Breast epithelium (tissue), 4 donors: Measurements from ENCODE around the gene CPA3. TPM values are rescaled to one million over a fixed set of nuclear protein-coding genes. Genes with fewer than 3 reads are reported as not detected.

Experiments used
- DNase-seq, 2 donors: peaks; one replicate each; pipeline ENCODE4 v3.0.0-alpha.2; 2019; ENCODE audit warnings: low spot score in 2 of 2
- H3K27ac ChIP-seq, 2 donors: fragments of 200-600 bp; sonication (generic) in 1 of 2; one replicate each; pipeline ENCODE4 v1.5.1; 2016 to 2019; ENCODE audit warnings: mild to moderate bottlenecking in 1 of 2
- H3K27me3 ChIP-seq, 2 donors: fragments of 200-600 bp; sonication (generic) in 1 of 2; one replicate each; pipeline versions ENCODE4 v1.5.1 to v1.6.0; 2017 to 2019; ENCODE audit warnings: control low read depth in 1 of 2, mild to moderate bottlenecking in 1 of 2
- H3K36me3 ChIP-seq: fragments of 200-600 bp; one replicate; pipeline ENCODE4 v1.5.1; 2019
- H3K4me1 ChIP-seq, 2 donors: fragments of 200-600 bp; sonication (generic); one replicate each; pipeline ENCODE4 v1.5.1; 2016 to 2019; ENCODE audit warnings: control low read depth in 1 of 2
- H3K4me3 ChIP-seq, 3 donors: fragments of 200-600 bp; sonication (generic); 1 replicate in 2 of 3; 2 replicates in 1 of 3; pipeline ENCODE4 v1.5.1; 2016 to 2019; ENCODE audit warnings: mild to moderate bottlenecking in 3 of 3, moderate library complexity in 2 of 3
- H3K9me3 ChIP-seq, 2 donors: fragments of 200-600 bp; sonication (generic) in 1 of 2; one replicate each; pipeline ENCODE4 v1.5.1; 2016 to 2019; ENCODE audit warnings: control low read depth in 1 of 2
- POLR2A ChIP-seq: fragments of 450-650 bp; IDR thresholded peaks from one replicate; pipeline ENCODE4 v1.6.1; 2016; ENCODE audit warnings: antibody characterized with exemption, mild to moderate bottlenecking, moderate library complexity
- POLR2AphosphoS5 ChIP-seq, 3 donors: sonication (generic); formaldehyde crosslinking; IDR thresholded peaks; one replicate each; pipeline ENCODE4 v1.6.1; 2017; ENCODE audit warnings: antibody characterized with exemption in 3 of 3
- intact Hi-C: fragments of 100-400 bp; cut with DNase I; formaldehyde crosslinking; loops from one replicate; pipeline ENCODE4 v1.15.1; 2023; ENCODE audit warnings: low total_unique reads
- total RNA-seq, 3 donors: library from RNA; depleted of rRNA; stranded (reverse); fragments of >200 nt; gene quantifications; one replicate each; pipeline ENCODE4 v1.1.0, GENCODE V29; 2016
- TF ChIP-seq, protein P1 (sequence below), 3 donors: fragments of 450-650 bp; IDR thresholded peaks; one replicate each; pipeline ENCODE4 v1.5.1; 2016 to 2017; ENCODE audit warnings: antibody characterized with exemption in 3 of 3, mild to moderate bottlenecking in 3 of 3, moderate library complexity in 3 of 3

CPA3 gene
- total RNA-seq, 3 donors from 2014 or later, result 5.6 to 44.2 (median 10.1) TPM

DNA sequence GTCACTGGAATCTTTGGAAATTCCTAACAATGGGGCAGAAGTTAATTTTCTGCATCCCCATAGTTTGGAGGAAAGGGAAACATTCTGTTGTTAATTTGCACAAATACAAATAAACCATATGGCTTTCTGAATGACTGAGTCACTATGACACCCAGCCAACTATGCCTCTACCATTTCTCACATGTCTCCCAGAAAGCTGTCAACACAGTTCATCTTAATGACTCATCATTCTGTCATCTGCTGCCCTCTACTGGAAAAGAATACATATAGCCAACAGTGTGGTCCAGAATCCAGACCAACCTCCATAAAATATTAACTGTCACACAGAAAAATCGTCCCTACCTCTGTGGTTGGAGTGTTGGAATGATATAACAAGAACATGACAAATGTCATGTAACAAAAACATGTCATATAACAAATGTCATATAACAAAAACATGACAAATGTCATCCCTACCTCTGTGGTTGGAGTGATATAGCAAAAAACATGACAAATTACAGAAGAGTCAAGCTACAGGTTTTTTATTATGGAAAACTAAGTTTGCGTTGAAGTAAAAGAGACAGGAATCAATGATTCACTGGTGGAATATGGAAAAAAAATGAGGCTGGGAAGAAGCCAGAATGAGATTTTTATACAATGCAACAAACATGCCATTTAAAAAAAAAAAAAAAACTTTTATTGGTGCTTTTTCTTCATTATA lies 78.6 kb downstream of the CPA3 start:
- no peak for TF ChIP-seq POLR2AphosphoS5 (IDR thresholded peaks at IDR 0.05)
- TF ChIP-seq, protein P1, sequence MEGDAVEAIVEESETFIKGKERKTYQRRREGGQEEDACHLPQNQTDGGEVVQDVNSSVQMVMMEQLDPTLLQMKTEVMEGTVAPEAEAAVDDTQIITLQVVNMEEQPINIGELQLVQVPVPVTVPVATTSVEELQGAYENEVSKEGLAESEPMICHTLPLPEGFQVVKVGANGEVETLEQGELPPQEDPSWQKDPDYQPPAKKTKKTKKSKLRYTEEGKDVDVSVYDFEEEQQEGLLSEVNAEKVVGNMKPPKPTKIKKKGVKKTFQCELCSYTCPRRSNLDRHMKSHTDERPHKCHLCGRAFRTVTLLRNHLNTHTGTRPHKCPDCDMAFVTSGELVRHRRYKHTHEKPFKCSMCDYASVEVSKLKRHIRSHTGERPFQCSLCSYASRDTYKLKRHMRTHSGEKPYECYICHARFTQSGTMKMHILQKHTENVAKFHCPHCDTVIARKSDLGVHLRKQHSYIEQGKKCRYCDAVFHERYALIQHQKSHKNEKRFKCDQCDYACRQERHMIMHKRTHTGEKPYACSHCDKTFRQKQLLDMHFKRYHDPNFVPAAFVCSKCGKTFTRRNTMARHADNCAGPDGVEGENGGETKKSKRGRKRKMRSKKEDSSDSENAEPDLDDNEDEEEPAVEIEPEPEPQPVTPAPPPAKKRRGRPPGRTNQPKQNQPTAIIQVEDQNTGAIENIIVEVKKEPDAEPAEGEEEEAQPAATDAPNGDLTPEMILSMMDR (IDR thresholded peaks at IDR 0.05), result peak; percentile 49 to 68 (median 65)
- H3K4me1 ChIP-seq, result no peaks in the 10 kb centered on the region
- no peak overlapping the region for H3K4me3 ChIP-seq
- no peak overlapping the region for H3K27ac ChIP-seq
- H3K27me3 ChIP-seq, result no peaks in the 10 kb centered on the region
- no peaks in the 10 kb centered on the region for H3K9me3 ChIP-seq
- no peaks in the 10 kb centered on the region for H3K36me3 ChIP-seq
- intact Hi-C loops, result no loop called here
- no peak for DNase-seq

DNA sequence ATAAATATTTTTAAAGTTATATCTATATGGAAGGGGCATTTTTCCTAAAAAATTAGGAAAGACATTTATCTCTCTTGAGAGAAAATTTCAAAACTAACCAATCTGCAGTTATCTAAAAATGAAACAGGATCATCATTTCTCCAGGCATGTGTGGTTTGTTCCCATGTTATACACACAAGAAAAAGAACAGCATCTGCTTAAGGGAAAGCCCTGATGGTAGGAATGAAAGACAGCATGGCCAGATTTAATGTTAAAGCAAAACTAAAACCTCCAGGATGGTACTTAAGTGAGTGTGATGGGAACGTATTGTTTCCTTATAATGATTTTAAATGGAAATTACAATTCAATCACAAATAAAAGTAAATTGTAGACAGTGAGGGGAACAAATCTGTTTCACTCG lies 80.0 kb downstream of the CPA3 start:
- Histone ChIP-seq H3K36me3 (no peaks in the 10 kb centered on the region), H3K4me1 (no peaks in the 10 kb centered on the region), H3K27ac (no peak overlapping the region), H3K4me3 (no peak overlapping the region), H3K27me3 (no peaks in the 10 kb centered on the region), H3K9me3 (no peaks in the 10 kb centered on the region)
- no peak for DNase-seq
- no peak for TF ChIP-seq POLR2A
- intact Hi-C loops, result no loop called here

Other genes starting within 250 kb of the CPA3 start
- 10 to 100 TPM; 17.3 to 77.9 (median 20.3) TPM for gene AGTR1, start 167.4 kb upstream of the CPA3 start, total RNA-seq
- 10 to 100 TPM in 2 of 3 donors, 1 to 10 TPM in 1; 3.4 to 33.8 (median 14.9) TPM for gene CPB1, start 37.5 kb upstream of the CPA3 start, total RNA-seq
- 10 to 100 TPM; 25.8 to 36.1 (median 35.9) TPM for gene GYG1, start 126.2 kb downstream of the CPA3 start, total RNA-seq
- 10 to 100 TPM; 14.7 to 36.4 (median 22.6) TPM for gene HLTF, start 221.2 kb downstream of the CPA3 start, total RNA-seq